ENCODE measurements around the gene RASAL3.

GRCh38 chr19:15438577-15438976 lies 25.8 kb downstream of the RASAL3 start:
- TF ChIP-seq CTCF (IDR thresholded peaks at IDR 0.05; ENCODE audit: borderline replicate concordance, extremely low read depth, low read length, poor library complexity, severe bottlenecking) (no peak), EZH2 (IDR thresholded peaks at IDR 0.05; ENCODE audit: borderline replicate concordance, low read depth, low read length, severe bottlenecking) (no peak)

Data from DND-41 (cell line).